NCI-H526 treated with DMSO at 0.1 percent for 48 hours (cell line): ENCODE results near the gene EML4.

Experiments
- DNase-seq: peaks from one replicate; lab custom pipeline; 2025; lab: John Stamatoyannopoulos, UW

The EML4 gene

GRCh38 chr2:42138163-42139015 is 30.8 kb upstream of the EML4 start:
- no peak for DNase-seq

- DNase-seq: no peak
These were observed 30.1 kb upstream of the EML4 start for GRCh38 chr2:42139101-42139500.

GRCh38 chr2:42140496-42140895 is 28.7 kb upstream of the EML4 start:
- DNase-seq: no peak

GRCh38 chr2:42141687-42142546 is 27.2 kb upstream of the EML4 start:
- peak; percentile 21 for DNase-seq

- DNase-seq: no peak
These were observed 26.5 kb upstream of the EML4 start for GRCh38 chr2:42142547-42143184.

GRCh38 chr2:42147641-42148274 is 21.4 kb upstream of the EML4 start:
- no peak for DNase-seq

- DNase-seq: no peak
These were observed 19.0 kb upstream of the EML4 start for GRCh38 chr2:42150159-42150558.

GRCh38 chr2:42153944-42154581 is 15.1 kb upstream of the EML4 start:
- peak; percentile 46 for DNase-seq

- DNase-seq: no peak
These were observed 12.4 kb upstream of the EML4 start for GRCh38 chr2:42156721-42157120.

GRCh38 chr2:42161444-42161843 is 7.7 kb upstream of the EML4 start:
- no peak for DNase-seq

GRCh38 chr2:42163444-42164045 is 5.6 kb upstream of the EML4 start:
- DNase-seq: no peak

GRCh38 chr2:42164046-42164445 is 5.1 kb upstream of the EML4 start:
- no peak for DNase-seq

GRCh38 chr2:42164971-42165370 is 4.2 kb upstream of the EML4 start:
- DNase-seq: no peak

- DNase-seq: no peak
These were observed 1.7 kb upstream of the EML4 start for GRCh38 chr2:42167458-42167857.

GRCh38 chr2:42168459-42169099 is 574 bp upstream of the EML4 start:
- no peak for DNase-seq

GRCh38 chr2:42169874-42170521 is 845 bp downstream of the EML4 start:
- DNase-seq: no peak

GRCh38 chr2:42170619-42171395 is 1.7 kb downstream of the EML4 start:
- no peak for DNase-seq

GRCh38 chr2:42171396-42171980 is 2.3 kb downstream of the EML4 start:
- DNase-seq: no peak

- DNase-seq: no peak
These were observed 2.9 kb downstream of the EML4 start for GRCh38 chr2:42172020-42172419.
